ENCODE measurements around the gene C11orf58.

Gene C11orf58

DNA sequence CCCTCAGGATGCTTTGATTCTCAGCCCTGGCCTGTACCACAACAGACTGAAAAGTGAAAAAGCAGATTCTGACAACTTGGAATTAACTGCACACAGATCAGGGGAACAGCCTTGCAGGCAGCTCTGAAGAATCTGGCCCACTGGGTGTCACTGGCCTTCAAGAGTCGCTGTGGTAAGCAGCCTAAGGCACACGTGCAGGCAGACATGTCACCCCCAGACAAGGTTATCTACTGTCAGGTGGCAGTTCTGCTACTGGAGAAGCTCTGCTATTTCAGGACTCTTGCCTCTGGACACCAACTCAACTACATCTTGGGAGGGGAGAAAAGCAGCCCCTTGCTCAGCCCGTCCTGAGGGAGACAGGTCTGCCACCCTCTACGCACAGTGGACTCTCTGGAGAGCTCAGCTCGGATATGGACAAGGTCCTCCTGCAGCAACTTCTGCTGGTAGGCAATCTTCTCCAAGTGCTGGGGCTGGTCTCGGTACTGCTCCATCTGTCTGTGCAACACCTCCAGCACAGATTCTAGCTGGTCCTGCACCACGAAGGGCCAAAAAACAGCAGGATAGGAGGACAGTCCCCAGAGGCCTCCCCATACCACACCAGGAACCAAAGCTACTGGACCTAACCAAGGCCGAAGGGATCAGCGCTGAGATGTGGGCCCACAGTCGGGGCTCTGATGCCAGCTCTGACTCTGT is 63.0 kb downstream of the C11orf58 start:
- no peak for DNase-seq (ENCODE audit: low read depth, low spot score)

DNA sequence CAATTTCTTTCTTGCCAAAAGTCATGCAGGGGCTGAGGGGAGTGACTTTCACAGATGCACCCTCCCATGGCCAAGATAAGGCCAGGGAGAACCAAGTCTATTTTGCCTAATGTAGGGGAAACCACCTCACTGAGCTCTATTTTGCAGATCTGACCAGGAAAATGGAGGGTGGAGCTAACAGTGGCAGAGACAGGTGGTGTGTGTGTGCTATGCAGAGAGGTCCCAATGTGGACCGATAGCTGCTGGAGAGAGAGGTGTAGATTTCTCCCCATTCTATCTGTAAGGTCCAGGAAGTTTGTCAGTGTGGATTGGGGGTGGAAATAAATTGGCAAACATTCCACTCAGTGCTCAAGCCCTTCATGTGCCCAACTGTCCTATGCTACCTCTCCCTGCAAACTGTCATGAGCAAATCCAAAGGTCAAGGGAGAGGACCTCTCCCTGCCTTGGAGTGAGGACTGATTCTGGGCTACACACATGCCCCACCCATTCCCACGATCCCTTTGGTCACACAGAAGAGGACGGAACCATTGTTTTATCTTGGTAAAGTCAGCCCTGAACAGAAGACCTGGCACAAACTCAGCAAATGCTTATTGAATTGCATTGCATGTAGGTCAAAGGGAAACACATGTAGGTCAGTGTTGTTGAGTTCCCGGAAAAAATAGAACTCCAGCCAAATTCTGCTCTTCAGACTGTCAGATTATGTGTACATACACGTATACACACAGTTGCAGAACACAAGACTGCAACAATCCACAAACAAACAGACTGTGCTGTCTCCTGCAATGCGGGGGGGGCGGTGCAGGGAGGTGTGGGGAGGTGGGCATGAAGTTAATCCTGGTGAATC is 65.9 kb downstream of the C11orf58 start:
- no peak for DNase-seq (ENCODE audit: low read depth, low spot score)

DNA sequence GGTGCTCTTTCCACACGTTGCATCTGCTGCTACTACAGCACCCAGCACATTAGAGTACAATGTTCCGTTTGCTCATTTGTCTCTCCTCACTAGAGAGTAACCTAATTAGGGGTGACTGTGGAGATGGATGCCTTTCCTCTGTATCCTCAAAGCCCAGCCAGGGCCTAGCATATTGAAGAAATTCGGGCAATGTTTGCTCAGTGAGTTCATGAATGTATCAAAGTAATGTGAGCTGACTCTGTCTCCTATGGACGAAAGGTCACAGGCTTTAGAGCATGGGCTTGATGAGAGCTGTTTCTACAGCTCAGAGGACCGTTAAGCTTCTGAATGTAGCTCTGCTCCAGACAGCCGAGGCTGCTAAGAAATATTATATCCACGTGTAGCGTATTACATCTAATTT is 67.5 kb downstream of the C11orf58 start:
- DNase-seq (ENCODE audit: low read depth, low spot score), result no peak

DNA sequence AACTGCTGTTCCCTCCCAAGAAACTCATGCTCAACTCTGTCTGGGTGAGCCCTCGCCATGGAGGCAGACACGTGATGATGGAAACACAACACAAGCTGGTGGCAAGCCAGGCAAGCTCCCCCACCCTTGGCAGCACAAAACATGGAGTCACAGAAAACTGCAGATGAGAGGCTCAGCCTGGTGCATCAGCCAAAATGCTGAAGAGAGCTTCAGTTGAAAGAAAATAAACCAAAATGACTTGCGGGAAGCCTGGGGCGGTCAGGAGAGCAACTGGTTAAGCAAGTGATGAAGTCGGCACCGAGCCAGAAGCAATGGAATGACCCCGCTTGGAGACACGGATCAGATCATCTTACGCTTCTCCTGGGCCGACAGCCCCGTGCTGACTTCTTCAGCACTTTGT is 68.3 kb downstream of the C11orf58 start:
- no peak for DNase-seq (ENCODE audit: low read depth, low spot score)

DNA sequence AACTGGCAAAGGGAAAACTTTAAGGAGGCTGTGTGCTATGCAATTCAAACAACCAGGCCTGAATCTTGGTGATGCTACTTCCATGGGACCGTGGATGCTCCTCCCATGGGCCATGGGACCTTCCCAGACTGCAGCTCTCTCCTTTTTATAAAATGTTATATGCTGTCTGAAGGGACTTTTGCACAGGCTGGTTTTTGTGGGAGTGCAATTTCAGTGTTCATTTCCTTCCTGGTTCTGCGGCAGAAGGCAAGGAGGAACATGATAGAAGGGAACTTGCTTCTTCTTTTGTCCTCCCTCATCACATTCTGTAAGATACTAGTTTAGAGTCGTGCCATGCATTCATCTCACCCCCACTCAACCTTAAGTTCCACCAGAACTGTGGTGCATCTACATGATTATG is 68.9 kb downstream of the C11orf58 start:
- no peak for DNase-seq (ENCODE audit: low read depth, low spot score)

All from ELF-1 (cell line).